K562 (cell line): Measurements from ENCODE around the gene UBQLN3. TPM values are rescaled to one million over a fixed set of nuclear protein-coding genes. Genes with fewer than 3 reads are reported as not detected.

Experiments
- ARID4B ChIP-seq: sonication (generic); formaldehyde crosslinking; IDR thresholded peaks from 2 replicates; pipeline ENCODE4 v1.8.0; 2022; ENCODE audit warnings: mild to moderate bottlenecking, missing genetic modification reagents
- BRF2 ChIP-seq: IDR thresholded peaks from 3 replicates; pipeline ENCODE4 v1.6.1; 2011; ENCODE audit warnings: borderline replicate concordance, mild to moderate bottlenecking; ENCODE audit not compliant: insufficient read length, insufficient read depth
- HCFC1 ChIP-seq: IDR thresholded peaks from 2 replicates; pipeline ENCODE4 v1.6.1; 2012; ENCODE audit warnings: low read depth, low read length, improper control_type of control experiment
- MAFF ChIP-seq: IDR thresholded peaks from 2 replicates; pipeline ENCODE4 v1.6.1; 2012; ENCODE audit warnings: low read length, improper control_type of control experiment
- MLLT1 ChIP-seq, 2 experiments: fragments of 450-650 bp; IDR thresholded peaks; 2 replicates each; pipeline ENCODE4 v1.6.1; 2016
- MYC ChIP-seq, 2 experiments: fragments of 250-450 bp in 1 of 2; sonication (Bioruptor Pico) in 1 of 2; IDR thresholded peaks; 2 replicates each; pipeline versions ENCODE4 v1.5.1 to v1.6.1; 2012 to 2021; ENCODE audit warnings: low read depth in 2 of 2, borderline replicate concordance in 1 of 2, improper control_type of control experiment in 1 of 2, low read length in 1 of 2, mild to moderate bottlenecking in 1 of 2, moderate library complexity in 1 of 2
- NBN ChIP-seq: fragments of 450-650 bp; IDR thresholded peaks from 2 replicates; pipeline ENCODE4 v1.6.1; 2016; ENCODE audit warnings: low read depth, mild to moderate bottlenecking
- NKRF ChIP-seq: fragments of 450-650 bp; IDR thresholded peaks from 2 replicates; pipeline ENCODE4 v1.6.1; 2016; ENCODE audit warnings: borderline replicate concordance
- PRDM10 ChIP-seq: fragments of 450-650 bp; IDR thresholded peaks from 2 replicates; pipeline ENCODE4 v1.6.1; 2018; ENCODE audit not compliant: partially characterized antibody
- RAD21 ChIP-seq, 2 experiments: fragments of 250-450 bp in 1 of 2; fragments of 450-650 bp in 1 of 2; sonication (Bioruptor Pico) in 1 of 2; formaldehyde crosslinking in 1 of 2; IDR thresholded peaks in 1 of 2; conservative IDR thresholded peaks in 1 of 2; 2 replicates each; pipeline versions ENCODE4 v1.4.0 to v1.8.0; 2020 to 2022; ENCODE audit warnings: mild to moderate bottlenecking in 2 of 2, moderate library complexity in 1 of 2
- TOE1 ChIP-seq, 2 experiments: fragments of 450-650 bp in 1 of 2; sonication (generic) in 1 of 2; formaldehyde crosslinking in 1 of 2; IDR thresholded peaks; 2 replicates each; pipeline versions ENCODE4 v1.7.1 to v1.8.0; 2016 to 2022; ENCODE audit warnings: borderline replicate concordance in 2 of 2, mild to moderate bottlenecking in 2 of 2, antibody characterized with exemption in 1 of 2, inconsistent platforms in 1 of 2, low read depth in 1 of 2, missing genetic modification reagents in 1 of 2, moderate library complexity in 1 of 2
- polyA plus RNA-seq, 8 experiments: library from polyadenylated mRNA; depleted of rRNA in 4 of 8; stranded (reverse) in 5 of 8; unstranded in 3 of 8; fragments of >200 nt; fragmentation: Nextera tagmentation in 2 of 8; fragmentation: Illumina TruSeq in 1 of 8; extraction: Ambion mirVana in 2 of 8; extraction: Trizol in 1 of 8; gene quantifications; 2 replicates each; pipeline versions ENCODE4 v1.2.1 to v1.2.3, GENCODE V29; 2011 to 2014; ENCODE audit warnings: inconsistent platforms in 1 of 8, missing spikeins in 1 of 8
- total RNA-seq, 7 experiments: library from RNA; depleted of rRNA in 6 of 7; stranded (reverse); fragments of >200 nt in 6 of 7; fragmentation: Illumina TruSeq in 2 of 7; extraction: Trizol in 2 of 7; gene quantifications; 2 replicates each; pipeline versions ENCODE4 v1.2.1 to v1.2.3, GENCODE V29; 2011 to 2021; ENCODE audit warnings: low replicate concordance in 1 of 7

The UBQLN3 gene
- total and polyA plus RNA-seq, 9 of the 15 experiments (the other 6 are each of a cell fraction or from before 2014, with no cell fraction given): 0.01 to 0.27 TPM; not detected in 7

- peak; percentile 13 for TF ChIP-seq PRDM10
- TF ChIP-seq MLLT1 (IDR thresholded peaks at IDR 0.05): peak; percentile 81 to 85
- no peak for TF ChIP-seq ARID4B (CRISPR knock-in tag)
- TF ChIP-seq TOE1 (IDR thresholded peaks at IDR 0.05; ENCODE audit: borderline replicate concordance): peak; percentile 13; the same call in 1 of the 2 replicates
- TF ChIP-seq TOE1 (CRISPR knock-in tag; IDR thresholded peaks at IDR 0.05; ENCODE audit: borderline replicate concordance, low read depth): no peak
- TF ChIP-seq MAFF: peak; percentile 70; the same call in 1 of the 2 replicates
- peak; percentile 67 for TF ChIP-seq MYC (IDR thresholded peaks at IDR 0.05; ENCODE audit: low read depth, low read length)
- TF ChIP-seq MYC (CRISPR knock-in tag; IDR thresholded peaks at IDR 0.05; ENCODE audit: borderline replicate concordance, low read depth): no peak
- peak; percentile 20; the same call in 1 of the 2 replicates for TF ChIP-seq NKRF
- no peak for TF ChIP-seq BRF2
- peak; percentile 39 for TF ChIP-seq HCFC1
- TF ChIP-seq RAD21 (CRISPR knock-in tag; conservative IDR thresholded peaks at IDR 0.05 in 1 of 2, IDR thresholded peaks at IDR 0.05 in 1 of 2): no peak
- TF ChIP-seq NBN: no peak; the same call in 1 of the 2 replicates
Measured at GRCh38 chr11:5505363-5506048, 4.3 kb downstream of the UBQLN3 start (continued).
